ENCODE measurements around the gene ADARB2.

ADARB2 gene

DNA sequence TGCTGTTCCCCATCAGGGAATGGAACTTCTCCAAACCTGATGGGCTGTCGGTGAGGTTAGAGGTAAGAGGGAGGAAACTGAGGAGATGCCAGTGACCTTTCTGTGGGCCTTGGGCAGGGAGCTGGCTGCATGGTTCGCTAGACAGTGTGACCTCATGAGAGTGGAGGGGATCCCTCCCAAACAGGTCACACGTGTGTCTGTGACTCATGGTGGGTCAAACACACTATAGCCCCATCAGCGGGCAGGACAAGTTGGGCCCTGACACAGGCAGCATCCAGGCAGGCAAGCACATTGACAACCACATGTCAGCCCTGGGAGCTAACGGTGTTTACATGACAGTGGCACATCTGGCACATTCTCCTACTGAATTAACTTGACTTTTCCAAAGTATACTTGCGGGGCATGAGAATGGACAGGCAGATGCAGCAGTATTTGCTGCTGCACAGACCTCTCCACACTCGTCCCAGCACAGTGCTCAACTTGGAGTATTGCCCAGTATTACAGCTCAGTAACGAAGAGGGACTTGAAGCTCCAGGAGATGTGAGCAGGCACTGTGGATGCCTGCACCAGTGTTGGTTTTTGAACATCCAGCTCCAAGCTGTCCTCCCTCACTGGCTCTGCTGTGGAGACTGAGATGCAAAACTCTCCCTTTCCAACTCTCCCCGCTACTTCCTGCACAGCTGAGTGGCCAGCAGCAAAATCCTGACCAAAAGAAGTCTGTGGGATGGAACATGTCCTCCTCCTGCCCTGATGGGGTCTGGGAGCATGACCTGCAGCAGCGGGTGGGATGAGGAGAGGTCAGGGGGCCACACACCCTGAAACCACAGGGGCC is 481.5 kb downstream of the ADARB2 start:
- no peak for DNase-seq (ENCODE audit: low spot score)

DNA sequence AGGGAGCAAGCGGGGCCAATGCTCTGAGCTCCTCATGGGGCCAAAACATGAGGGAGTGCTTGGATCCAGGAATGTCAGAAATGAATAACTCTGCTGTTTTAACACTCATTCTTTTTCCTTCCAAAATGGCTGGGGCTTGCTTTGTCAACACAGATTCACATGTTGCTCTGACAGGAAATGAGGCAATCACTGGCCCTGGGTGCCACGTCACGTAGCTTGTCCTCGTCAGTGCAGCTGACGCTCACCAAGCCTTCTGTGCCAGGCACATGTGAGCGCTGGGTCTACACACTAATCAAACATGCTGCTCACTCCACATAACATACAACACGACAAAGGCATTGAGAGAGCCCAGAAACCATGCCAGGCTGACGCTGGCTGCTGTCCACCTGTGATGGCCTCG is 482.2 kb downstream of the ADARB2 start:
- DNase-seq (ENCODE audit: low spot score): no peak

DNA sequence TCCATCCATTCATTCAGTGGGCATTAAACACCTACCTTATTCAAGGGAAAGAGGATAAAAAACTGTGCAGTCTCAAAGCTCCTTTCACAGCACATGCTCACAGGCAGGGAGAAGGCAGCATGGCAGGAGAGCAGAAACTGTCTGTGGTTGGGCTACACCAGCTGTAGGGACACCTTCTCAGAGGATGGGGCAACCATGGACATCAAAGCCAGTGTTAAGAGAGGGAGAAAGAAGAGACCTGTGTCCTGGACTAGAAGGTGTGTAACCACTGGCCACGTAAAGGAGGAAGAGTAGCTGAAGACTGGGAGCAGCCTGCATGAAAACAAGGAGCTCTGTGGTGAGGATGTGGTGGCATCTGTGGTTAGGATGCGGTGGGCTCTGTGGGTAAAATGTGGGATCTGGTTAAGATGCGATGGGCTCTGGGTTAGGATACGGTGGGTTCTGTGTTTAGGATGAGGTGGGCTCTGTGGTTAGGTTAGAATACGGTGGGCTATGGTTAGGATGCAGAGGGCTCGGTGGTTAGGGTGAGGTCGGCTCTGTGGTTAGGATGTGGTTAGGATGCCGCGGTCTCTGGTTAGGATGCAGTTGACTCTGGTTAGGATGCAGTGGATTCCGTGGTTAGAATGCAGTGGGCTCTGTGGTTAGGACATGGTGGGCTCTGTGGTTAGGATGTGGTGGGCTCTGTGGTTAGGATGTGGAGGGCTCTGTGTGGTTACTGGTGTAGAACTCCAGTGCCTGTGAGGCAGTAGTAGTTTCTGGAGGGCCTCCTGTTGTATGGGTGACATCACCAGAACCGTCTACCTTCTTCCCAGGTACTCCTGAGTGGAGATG is 483.6 kb downstream of the ADARB2 start:
- no peak for DNase-seq (ENCODE audit: low spot score)

DNA sequence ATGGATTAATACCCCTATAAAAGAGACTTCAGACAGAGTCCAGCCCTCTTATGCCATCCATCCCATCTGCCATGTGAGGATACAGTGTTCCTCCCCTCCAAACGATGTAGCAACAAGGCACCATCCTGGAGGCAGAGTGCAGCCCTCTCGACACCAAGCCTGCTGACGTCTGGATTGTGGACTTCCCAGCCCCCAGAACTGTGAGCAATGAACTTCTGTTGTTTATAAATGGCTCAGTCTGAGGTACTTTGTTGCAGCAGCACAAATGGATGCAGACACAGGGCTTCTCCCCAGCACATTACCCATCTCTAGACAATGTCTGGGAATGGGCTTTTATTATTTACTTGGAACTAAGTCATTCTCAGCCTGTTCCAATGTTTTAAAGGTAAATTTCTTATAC is 485.6 kb downstream of the ADARB2 start:
- DNase-seq (ENCODE audit: low spot score): no peak

DNA sequence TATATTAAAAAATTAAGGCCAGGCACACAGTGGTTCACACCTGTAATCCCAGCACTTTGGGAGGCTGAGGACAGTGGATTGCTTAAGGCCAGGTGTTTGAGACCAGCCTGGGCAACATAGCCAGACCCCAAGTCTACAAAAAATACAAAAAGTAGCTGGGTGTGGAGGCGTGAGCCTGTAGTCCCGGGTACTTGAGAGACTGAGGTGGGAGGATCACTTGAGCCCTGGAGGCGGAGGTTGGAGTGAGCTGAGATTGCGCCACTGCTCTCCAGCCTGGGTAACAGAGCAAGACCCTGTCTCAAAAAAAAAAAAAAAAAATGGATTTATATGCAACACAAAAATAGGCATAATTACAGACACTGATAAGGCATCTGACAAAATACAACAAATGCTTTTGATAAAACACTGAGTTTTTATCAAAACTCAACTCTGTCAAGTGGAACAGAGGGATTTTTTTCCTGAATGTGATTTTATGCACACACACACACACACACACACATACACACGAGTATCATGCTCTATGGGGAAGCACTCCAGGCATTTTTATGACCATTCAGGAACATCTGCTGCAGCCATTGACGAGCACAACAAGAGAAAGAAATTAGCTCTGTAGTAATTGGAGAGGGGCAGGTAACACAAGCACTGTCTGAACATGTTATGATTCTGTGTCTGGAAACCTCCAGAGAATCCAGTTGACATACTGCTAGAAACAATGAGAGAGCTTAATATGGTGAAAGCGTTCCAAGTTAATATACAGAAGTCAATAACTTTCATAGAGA is 488.0 kb downstream of the ADARB2 start:
- DNase-seq (ENCODE audit: low spot score): peak; percentile 28

DNA sequence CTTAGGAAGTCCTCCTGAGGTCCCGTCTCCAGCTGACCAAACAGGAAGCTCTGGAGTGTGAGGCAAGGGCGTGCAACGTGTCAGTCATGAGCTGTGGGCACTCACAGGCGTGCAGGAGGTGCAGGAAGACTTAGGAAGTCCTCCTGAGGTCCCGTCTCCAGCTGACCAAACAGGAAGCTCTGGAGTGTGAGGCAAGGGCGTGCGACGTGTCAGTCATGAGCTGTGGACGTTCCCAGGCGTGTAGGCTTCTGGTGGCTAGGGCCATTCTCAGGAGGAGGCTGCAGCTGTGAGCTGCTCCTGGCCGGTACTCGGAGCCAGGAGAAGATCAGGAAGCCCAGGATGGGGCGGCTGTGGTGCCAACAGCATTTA is 489.1 kb downstream of the ADARB2 start:
- peak; percentile 34 for DNase-seq (ENCODE audit: low spot score)

DNA sequence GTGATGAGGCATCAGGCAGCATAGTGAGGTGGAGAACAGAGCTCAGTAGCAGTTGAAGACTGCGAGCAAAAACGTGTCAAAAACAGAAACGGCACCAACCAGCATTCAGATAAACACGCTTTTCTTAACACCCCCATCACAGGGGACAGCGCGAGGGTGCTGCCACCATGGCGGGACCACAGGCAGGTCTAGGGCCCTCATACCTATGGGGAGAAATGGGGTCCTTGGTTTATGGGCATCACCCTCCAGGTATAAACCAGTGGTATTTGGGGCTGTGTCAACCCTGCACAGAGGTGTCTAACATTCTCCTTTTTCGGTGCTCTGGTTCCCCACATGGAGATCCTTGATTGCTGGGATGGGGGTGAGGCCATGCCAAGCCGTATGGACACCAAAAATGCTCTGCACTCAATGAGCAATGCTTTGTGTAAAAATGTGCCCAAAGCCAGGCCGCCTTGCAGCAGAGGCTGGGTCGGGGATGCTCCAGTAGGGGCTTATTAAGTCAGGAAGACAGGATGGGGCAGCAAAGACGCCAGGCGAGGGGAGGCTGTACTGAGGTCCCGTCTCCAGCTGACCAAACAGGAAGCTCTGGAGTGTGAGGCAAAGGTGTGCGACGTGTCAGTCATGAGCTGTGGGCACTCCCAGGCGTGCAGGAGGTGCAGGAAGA is 489.6 kb downstream of the ADARB2 start:
- DNase-seq (ENCODE audit: low spot score): peak; percentile 25

DNA sequence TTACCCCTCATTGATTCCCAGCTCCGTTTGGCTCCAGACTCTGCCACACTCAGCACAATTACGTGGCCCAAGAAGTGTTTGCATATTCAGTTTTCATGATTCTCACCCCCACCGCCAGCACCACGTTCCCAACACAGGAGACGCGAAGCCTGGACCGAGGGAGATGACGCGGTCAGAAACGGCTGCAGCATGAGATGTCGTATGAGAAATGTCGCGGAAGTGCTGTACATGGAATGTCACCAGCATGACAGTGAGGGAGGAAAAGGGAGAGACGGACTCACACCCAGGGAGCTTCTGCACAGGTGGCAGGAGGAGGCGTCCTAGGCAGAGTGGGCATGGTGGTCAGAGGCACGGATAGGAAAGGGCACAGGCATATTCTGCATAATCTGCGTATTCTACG is 492.8 kb downstream of the ADARB2 start:
- DNase-seq (ENCODE audit: low spot score): peak; percentile 19

DNA sequence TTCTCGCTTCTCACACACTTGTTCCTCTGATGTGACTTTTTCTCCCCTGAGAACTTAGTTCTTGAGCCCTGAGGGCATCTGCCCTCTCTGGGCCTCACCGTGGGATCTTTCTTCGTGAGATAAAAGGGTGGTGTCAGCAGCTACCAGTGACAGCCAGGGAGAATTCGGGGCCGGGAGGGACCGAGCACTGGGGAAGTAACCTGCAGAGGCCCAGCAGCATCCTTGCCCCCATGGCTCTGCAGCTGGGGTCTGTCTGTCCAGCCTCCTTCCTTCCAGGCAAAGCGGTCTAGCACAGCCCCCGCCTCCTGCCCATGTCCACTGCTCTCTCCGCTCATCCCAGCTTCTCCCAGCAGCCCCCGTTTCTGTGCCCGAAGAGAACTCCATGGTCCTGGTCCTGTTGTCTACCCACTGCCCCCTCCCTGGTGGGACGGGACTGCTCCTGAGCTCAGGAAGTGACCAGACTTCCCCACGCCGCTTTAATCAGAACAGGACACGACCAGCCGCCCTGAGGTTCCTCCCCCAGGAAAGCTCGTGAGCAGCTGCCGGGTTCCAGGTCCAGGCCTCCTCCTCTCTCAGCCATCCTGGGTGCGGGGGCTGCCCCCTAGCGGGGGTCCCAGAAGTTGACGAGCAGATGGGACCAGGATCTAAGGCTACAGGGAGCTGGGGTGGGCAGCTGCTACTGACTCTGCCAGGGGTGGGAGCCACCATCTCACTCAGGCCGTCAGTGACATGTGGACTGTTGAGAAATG is 493.7 kb downstream of the ADARB2 start:
- peak; percentile 67 for DNase-seq (ENCODE audit: low spot score)

DNA sequence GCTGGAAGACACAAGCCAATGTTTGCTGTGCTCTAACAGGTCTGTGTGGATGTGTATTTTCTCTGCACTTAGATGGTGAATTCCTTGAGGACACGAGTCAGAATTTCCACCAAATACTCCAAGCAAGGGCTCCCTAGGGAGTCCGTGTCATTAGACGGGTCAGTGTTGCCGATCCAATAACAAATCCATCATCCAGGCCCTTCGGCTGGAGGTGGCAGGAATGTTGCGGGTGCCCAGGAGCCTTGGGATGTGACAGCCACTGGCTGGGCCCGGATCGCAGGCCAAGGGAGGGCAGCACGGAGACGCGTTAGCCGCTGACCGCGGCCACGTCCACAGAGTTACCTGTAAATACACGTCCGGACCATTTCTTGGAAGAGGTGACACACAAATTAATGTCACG is 494.4 kb downstream of the ADARB2 start:
- DNase-seq (ENCODE audit: low spot score): no peak

DNA sequence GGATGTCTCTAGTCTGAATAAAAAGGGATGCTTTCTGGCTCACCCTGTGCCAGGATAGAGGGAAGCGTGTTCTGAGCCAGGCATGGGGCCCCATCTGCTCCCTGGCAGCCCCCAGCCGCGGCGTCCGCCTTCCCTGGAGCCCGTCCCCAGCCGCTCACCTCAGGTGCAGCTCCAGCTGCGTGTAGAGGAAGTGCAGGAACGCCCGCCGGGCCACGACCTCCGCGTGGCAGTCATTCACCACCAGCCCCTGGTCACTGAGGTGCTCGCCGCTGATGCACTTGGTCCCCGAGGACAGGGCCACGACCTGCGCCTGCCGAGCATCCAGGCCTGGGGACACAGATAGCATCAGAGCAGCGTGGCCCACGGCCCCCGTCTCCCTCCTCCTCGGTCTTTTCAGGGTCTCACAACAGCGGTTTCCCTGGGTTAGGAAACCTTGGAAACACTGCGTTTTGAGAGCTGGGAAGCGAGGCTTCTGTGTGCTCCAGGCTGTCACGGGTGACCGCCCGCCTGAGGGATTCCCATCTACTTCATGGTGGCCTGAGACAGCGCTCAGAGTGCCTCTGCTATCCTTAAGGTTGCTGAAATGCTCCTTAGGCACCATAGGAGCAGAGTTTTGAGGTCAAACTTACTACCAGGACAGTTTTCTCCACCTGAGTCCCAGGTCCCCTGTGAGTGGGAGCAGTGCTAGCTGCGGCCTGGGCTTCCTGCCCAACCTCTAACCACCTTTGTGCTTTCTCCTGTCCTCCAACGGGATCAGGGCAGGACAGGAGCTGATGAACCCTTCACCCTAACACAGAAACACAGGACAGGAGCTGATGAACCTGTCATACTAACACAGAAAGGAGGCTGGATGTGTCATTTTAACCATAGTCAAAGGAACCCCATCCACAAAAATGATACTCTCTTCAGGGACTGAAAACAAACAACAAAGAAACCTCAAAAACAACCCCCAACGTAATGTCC is 495.1 kb downstream of the ADARB2 start:
- DNase-seq (ENCODE audit: low spot score): no peak

DNA sequence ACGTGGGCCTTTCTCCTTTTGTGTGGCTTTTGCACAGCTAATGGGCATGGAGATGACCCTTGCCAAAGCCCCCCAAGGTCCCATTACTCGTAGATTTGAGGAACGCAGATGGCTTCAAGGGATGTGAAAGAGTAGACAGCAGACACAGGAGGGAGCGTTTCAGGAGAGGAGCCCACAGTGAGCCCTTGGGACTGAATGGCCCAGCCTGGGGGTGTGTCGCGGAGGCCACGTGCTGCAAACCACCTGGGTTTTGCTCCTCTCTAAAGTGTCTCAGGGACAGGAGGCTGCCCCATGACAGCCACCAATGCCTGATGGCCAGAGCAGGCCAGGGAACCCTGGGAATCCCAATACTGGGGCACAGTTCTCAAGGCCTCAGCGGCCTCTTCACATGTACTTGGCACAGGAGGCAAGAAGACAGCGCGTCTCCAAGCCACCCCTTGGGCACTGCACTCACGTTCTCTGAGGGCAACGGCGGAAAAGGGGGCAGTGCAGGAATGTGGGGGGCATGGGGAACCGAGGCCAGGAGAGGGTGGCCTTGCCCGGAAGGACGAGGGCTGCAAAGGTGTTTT is 495.9 kb downstream of the ADARB2 start:
- DNase-seq (ENCODE audit: low spot score): no peak

DNA sequence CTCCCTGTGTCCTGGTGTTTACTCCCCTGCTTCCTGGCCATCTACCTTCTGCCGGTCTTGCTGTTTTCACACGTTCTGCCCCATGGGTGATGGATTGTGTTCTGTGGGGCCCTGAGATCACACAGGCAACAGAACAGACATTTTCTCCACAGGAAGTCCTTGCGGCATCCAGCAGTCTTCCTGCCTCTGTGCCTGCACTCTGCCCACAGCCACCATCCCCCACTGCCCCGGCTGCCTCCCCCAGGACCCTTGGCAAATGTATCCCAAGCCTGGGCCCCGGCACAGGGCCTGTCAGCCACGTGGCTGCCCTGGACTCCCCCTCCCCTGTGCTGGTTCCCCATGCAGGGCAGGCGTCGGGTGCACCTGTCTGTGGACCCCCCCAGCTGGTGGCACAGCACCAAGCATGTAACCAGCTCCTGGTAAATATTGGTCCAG is 497.0 kb downstream of the ADARB2 start:
- DNase-seq (ENCODE audit: low spot score): no peak

DNA sequence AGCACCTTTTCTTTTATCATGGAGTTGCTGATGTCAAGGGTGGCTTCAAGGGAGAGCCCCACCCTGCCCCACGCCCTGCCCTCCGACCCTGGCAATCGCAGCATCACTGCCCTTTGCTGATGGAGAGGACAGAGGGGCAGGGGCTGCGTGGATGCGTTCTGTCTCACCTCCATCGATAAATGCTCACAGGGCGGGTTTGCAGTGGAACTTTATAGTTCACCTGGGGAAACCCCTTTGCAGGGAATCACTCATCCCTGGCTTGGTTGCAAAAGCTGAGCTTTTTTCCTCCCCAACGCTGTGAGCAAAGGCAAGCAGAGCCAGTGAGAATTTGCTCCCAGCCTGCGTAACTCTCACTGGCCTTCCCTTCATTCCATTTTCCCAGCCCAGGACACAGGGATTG is 504.3 kb downstream of the ADARB2 start:
- DNase-seq (ENCODE audit: low spot score): no peak

DNA sequence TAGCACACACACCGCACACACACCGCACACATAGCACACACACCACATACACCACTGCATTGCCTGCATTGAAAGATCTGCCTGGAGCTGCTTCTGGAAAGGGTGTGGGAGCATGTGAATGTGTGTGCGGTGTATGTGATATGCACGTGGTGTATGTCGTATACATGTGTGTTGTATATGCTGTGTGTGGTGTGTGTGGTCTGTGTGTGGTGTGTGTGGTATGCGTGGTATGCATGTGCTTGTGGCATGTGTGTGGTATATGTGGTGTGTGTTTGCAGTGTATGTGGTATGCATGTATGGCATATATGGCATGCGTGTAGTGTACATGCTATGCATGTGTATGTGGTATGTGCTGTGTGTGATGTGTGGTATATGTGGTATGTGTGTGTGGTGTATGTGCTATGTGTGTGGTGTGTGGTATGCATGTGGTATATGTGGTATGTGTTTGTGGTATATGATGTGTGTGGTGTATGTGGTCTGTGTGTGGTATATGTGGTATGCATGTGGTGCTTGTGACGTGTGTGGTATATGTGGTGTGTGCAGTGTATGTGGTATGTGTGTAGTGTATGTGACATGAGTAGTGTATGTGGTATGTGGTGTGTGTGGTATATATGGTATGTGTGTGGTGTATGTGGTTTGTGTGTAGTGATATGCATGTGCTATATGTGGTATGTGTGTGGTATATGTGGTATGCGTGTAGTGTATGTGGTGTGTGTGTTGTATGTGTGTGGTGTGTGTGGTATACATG is 505.0 kb downstream of the ADARB2 start:
- no peak for DNase-seq (ENCODE audit: low spot score)

DNA sequence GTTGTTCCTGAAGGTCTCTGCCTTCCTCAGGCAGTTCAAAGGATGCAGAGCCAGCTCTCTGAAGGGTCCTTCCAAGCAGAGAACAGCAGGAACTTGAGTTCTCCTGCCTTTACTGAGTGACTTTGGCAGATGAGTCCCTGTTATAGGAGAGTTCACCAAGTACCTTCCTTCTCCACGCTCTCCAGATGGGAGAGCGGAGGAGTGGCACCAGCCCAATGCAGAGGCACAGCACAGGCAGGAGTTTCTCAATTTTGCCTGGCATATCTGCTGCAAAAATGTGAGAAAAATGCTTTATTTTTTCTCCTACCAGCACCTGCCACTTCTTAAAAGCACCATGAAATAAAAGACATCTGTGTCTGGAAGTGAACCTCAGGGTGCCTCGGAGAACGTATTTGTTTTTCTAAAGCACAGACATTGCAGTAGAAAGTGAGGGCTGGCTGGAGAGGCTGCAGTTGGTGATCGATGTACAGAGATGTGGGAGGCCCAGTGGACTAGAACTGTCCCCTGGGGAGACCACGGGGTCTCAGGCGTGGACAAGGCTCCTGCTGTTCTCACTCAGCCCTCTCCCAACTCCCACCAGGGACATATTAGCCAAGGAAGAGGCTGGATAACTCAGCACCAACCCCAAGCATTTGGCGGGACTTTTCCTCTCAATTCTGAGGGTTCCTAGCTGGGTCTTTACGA is 506.6 kb downstream of the ADARB2 start:
- no peak for DNase-seq (ENCODE audit: low spot score)

DNA sequence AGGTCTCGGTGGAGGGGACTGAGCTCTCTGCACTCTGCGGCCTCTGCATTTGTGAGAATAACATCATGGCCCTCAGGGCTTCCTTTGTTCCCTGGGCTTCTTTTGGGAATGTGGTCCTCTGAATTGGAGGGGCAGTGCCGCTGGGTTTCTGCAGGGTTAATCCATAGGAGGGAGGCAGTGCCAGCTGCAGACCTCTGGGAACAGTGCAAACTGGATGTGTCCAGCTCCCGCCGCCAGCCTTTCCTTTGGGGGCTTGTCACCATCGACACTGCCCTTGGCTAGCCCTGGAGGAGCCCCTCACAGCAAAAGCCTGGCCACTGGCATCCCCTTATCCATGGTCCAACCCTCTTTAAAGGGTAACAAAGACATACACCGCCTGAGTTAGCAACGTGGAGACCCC is 507.2 kb downstream of the ADARB2 start:
- no peak for DNase-seq (ENCODE audit: low spot score)

DNA sequence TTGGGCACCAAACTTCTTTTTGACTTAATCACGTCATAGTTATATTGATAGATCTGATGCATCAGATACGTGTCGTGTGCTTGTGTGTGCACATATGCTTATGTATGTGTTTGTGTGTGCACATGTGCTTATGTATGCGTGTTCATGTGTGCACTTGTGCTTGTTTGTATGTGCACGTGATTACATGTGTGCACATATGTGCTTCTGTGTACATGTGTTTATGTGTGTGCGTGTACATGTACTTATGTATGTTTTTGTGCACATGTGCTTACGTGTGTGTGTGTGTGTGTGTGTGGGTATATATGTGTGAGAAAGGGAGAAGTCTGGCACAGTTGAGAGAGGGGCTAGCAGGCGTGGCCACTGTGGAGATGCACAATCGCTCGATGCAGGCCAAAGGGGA is 507.8 kb downstream of the ADARB2 start:
- no peak for DNase-seq (ENCODE audit: low spot score)

Data from ecto neural progenitor cell (in vitro differentiated cells).